Prostate gland (tissue), 2 donors: ENCODE data around the gene TBC1D30.

Experiments used
- POLR2AphosphoS5 ChIP-seq: sonication (generic); formaldehyde crosslinking; IDR thresholded peaks from one replicate; pipeline ENCODE4 v1.6.1; 2017; ENCODE audit warnings: antibody characterized with exemption
- TF ChIP-seq, protein P1 (sequence below), 4 experiments: fragments of 200-600 bp in 2 of 4; fragments of 450-650 bp in 2 of 4; sonication (generic) in 2 of 4; IDR thresholded peaks; 1 replicate in 3 of 4; 2 replicates in 1 of 4; pipeline ENCODE4 v1.5.1; 2016 to 2019; ENCODE audit warnings: antibody characterized with exemption in 4 of 4, mild to moderate bottlenecking in 2 of 4, moderate library complexity in 2 of 4

DNA sequence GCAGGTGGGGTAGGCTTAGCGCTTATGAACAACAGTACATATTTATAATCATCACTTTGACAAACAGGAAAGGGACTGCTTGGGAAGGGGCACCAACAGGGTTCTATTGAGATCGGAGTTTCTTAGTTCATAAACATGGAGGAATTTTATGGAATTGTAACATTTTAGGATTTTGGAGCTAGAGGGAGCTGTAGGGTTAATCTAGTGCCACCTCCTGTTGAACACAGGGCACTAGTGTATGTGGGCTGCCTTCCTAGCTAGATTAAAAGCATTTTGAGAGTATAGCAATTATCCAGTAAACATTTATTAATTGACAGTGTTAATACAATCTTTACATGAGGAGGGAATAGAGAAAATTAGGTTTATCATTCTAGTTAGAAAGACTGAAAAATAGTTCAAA is 23.1 kb upstream of the TBC1D30 start:
- TF ChIP-seq POLR2AphosphoS5, result no peak
- TF ChIP-seq, protein P1, sequence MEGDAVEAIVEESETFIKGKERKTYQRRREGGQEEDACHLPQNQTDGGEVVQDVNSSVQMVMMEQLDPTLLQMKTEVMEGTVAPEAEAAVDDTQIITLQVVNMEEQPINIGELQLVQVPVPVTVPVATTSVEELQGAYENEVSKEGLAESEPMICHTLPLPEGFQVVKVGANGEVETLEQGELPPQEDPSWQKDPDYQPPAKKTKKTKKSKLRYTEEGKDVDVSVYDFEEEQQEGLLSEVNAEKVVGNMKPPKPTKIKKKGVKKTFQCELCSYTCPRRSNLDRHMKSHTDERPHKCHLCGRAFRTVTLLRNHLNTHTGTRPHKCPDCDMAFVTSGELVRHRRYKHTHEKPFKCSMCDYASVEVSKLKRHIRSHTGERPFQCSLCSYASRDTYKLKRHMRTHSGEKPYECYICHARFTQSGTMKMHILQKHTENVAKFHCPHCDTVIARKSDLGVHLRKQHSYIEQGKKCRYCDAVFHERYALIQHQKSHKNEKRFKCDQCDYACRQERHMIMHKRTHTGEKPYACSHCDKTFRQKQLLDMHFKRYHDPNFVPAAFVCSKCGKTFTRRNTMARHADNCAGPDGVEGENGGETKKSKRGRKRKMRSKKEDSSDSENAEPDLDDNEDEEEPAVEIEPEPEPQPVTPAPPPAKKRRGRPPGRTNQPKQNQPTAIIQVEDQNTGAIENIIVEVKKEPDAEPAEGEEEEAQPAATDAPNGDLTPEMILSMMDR (IDR thresholded peaks at IDR 0.05), result no peak
